OCI-LY7 (cell line): ENCODE results near the gene FAM107A.

Source experiments
- CTCF ChIP-seq: fragments of 200-600 bp; sonication (generic); conservative IDR thresholded peaks from 2 replicates; pipeline ENCODE4 v1.5.1; 2014; ENCODE audit warnings: mild to moderate bottlenecking, antibody characterized with exemption, low read length, moderate library complexity, mixed read lengths
- EZH2phosphoT487 ChIP-seq: fragments of 200-600 bp; sonication (generic); IDR thresholded peaks from 2 replicates; pipeline ENCODE4 v1.6.1; 2018; ENCODE audit warnings: low read depth, borderline replicate concordance, mild to moderate bottlenecking, mixed run types, antibody characterized with exemption, low read length, moderate library complexity, mixed read lengths

DNA sequence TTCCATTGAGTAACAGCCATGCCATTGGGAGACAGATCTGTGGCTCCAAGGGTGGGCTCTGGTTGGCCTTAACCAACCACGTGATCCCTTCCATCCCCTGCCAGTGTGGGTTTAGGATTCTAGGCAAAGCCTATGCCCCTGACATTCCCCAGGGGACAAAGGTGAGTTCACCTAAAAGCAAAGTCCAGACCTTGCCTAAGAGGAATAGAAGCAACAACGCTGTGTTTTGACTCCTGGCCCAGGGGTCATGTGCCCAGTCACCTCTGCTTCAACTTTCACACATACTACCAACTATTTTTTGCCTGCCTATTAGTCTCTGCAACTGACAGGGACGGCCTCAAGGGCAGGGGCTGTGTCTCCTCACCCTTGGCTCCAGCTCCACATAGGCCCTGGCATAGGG lies 47.4 kb upstream of the FAM107A start:
- no peak for TF ChIP-seq CTCF
- TF ChIP-seq EZH2phosphoT487, result no peak
